ENCODE data around the gene FAM32A. TPM values are rescaled to one million over a fixed set of nuclear protein-coding genes. Genes with fewer than 3 reads are reported as not detected.

Gene FAM32A
- total and polyA plus RNA-seq, 2 donors (not counting 1 experiment from before 2014, with no cell fraction given) = 53.4 to 62.0 TPM

- CTCF ChIA-PET = interaction anchor here (0.5 to 8.5 kb wide), 17 partner anchors 8 to 276 kb away, joined by 3 to 63 read pairs (median 4); no protein-coding TSS in a partner anchor
- Histone ChIP-seq H3K27ac (ENCODE audit: low read length in 2 of 2) (peak overlapping the region; percentile 95 to 97), H2AFZ (ENCODE audit: insufficient read depth, low read depth, low read length, poor library complexity, severe bottlenecking) (no peak overlapping the region), H3K4me3 (ENCODE audit: control extremely low read depth in 1 of 5, extremely low read depth in 1 of 5, insufficient read depth in 1 of 5, low read depth in 2 of 5, low read length in 4 of 5) (peak overlapping the region in 1 of 5 experiments; percentile 10), H3K27me3 (replicated peaks in 1 of 4; ENCODE audit: control extremely low read depth in 1 of 4, control insufficient read depth in 3 of 4, insufficient read depth in 4 of 4, low read length in 3 of 4) (no peaks in the 10 kb centered on the region), H3K4me1 (ENCODE audit: control insufficient read depth in 2 of 2, insufficient read depth in 2 of 2, low read length in 2 of 2) (peaks cover 52 to 68% of the 10 kb centered on the region in 2 donors), H3K9ac (ENCODE audit: low read length) (no peak overlapping the region), H3K4me2 (replicated peaks; ENCODE audit: low read depth, low read length, poor library complexity, severe bottlenecking) (peak overlapping the region; percentile 58), H3K79me2 (ENCODE audit: control insufficient read depth, insufficient read depth, low read length) (peaks cover 28% of the 10 kb centered on the region), H4K20me1 (ENCODE audit: control insufficient read depth, insufficient read depth, low read length, poor library complexity, severe bottlenecking) (peaks cover 7% of the 10 kb centered on the region), H3K9me3 (ENCODE audit: control extremely low read depth in 1 of 3, control insufficient read depth in 2 of 3, insufficient read depth in 1 of 3, low read length in 2 of 3) (peaks cover 0 to 20% (median 0%) of the 10 kb centered on the region in 3 donors), H3K36me3 (replicated peaks in 1 of 2; ENCODE audit: control extremely low read depth in 1 of 2, control insufficient read depth in 1 of 2, extremely low read depth in 1 of 2, insufficient read depth in 2 of 2, low read length in 1 of 2) (peaks cover 0 to 4% of the 10 kb centered on the region in 2 experiments)
- peaks cover 68% of the 10 kb centered on the region for H3K4me1 Mint-ChIP-seq
- intact Hi-C loops (cut with micrococcal nuclease) = loop anchor here (1.0 to 5.0 kb wide), 5 partner anchors 23 to 446 kb away; partner anchors contain the start of gene FAM32A
- DNase-seq (peak; percentile 84), ATAC-seq (ENCODE audit: low read depth) (peak; percentile 71)
- 0% methylated on average over 4 of the region's 4 CpGs for WGBS (ENCODE audit: insufficient coverage)
- H3K9me3 Mint-ChIP-seq (ENCODE audit: insufficient read depth) = peaks cover 3% of the 10 kb centered on the region
- H3K27me3 Mint-ChIP-seq = no peaks in the 10 kb centered on the region
- peak overlapping the region; percentile 68 for H3K4me3 Mint-ChIP-seq
- POLR2A ChIA-PET = interaction anchor here (0.5 to 4.8 kb wide), 11 partner anchors 8 to 573 kb away, joined by 3 to 54 read pairs (median 4); partner anchors contain the start of genes FAM32A, RAB8A and SMIM7
- peak overlapping the region; percentile 95 for H3K27ac Mint-ChIP-seq
- TF ChIP-seq EZH2 (IDR thresholded peaks at IDR 0.05; ENCODE audit: borderline replicate concordance, insufficient read depth, low read depth, low read length, poor library complexity, severe bottlenecking) (no peak), CTCF (IDR thresholded peaks at IDR 0.05) (peak; percentile 21)
These were observed 44.2 kb upstream of the FAM32A start for GRCh38 chr19:16141043-16141442.

- Mint-ChIP-seq H3K27me3 (no peaks in the 10 kb centered on the region), H3K4me1 (peaks cover 68% of the 10 kb centered on the region), H3K9me3 (ENCODE audit: insufficient read depth) (no peaks in the 10 kb centered on the region), H3K4me3 (peak overlapping the region; percentile 95), H3K27ac (peak overlapping the region; percentile 100)
- Histone ChIP-seq H2AFZ (ENCODE audit: insufficient read depth, low read depth, low read length, poor library complexity, severe bottlenecking) (no peak overlapping the region), H3K4me2 (replicated peaks; ENCODE audit: low read depth, low read length, poor library complexity, severe bottlenecking) (peak overlapping the region; percentile 30), H3K4me3 (ENCODE audit: control extremely low read depth in 1 of 5, extremely low read depth in 1 of 5, insufficient read depth in 1 of 5, low read depth in 2 of 5, low read length in 4 of 5) (no peak overlapping the region), H3K79me2 (ENCODE audit: control insufficient read depth, insufficient read depth, low read length) (peaks cover 39% of the 10 kb centered on the region), H3K9me3 (ENCODE audit: control extremely low read depth in 1 of 3, control insufficient read depth in 2 of 3, insufficient read depth in 1 of 3, low read length in 2 of 3) (peaks cover 0 to 20% (median 0%) of the 10 kb centered on the region in 3 donors), H3K36me3 (replicated peaks in 1 of 2; ENCODE audit: control extremely low read depth in 1 of 2, control insufficient read depth in 1 of 2, extremely low read depth in 1 of 2, insufficient read depth in 2 of 2, low read length in 1 of 2) (peaks cover 0 to 9% of the 10 kb centered on the region in 2 experiments), H3K27me3 (replicated peaks in 1 of 4; ENCODE audit: control extremely low read depth in 1 of 4, control insufficient read depth in 3 of 4, insufficient read depth in 4 of 4, low read length in 3 of 4) (no peaks in the 10 kb centered on the region), H4K20me1 (ENCODE audit: control insufficient read depth, insufficient read depth, low read length, poor library complexity, severe bottlenecking) (peaks cover 15% of the 10 kb centered on the region), H3K27ac (ENCODE audit: low read length in 2 of 2) (peak overlapping the region; percentile 95 to 97), H3K9ac (ENCODE audit: low read length) (no peak overlapping the region), H3K4me1 (ENCODE audit: control insufficient read depth in 2 of 2, insufficient read depth in 2 of 2, low read length in 2 of 2) (peaks cover 61 to 78% of the 10 kb centered on the region in 2 donors)
- ChIA-PET POLR2A (interaction anchor here (0.6 to 4.8 kb wide), 8 partner anchors 15 to 306 kb away, joined by 3 to 54 read pairs (median 12); partner anchors contain the start of genes FAM32A and RAB8A), CTCF (interaction anchor here (1.0 to 8.5 kb wide), 8 partner anchors 24 to 275 kb away, joined by 3 to 63 read pairs (median 5); no protein-coding TSS in a partner anchor)
- ATAC-seq (ENCODE audit: low read depth) (no peak), DNase-seq (peak; percentile 46)
- WGBS (ENCODE audit: insufficient coverage) = 74% methylated on average over 3 of the region's 9 CpGs
- TF ChIP-seq EZH2 (IDR thresholded peaks at IDR 0.05; ENCODE audit: borderline replicate concordance, insufficient read depth, low read depth, low read length, poor library complexity, severe bottlenecking) = no peak
- no peak for TF ChIP-seq CTCF (IDR thresholded peaks at IDR 0.05)
- intact Hi-C loops (cut with micrococcal nuclease) = loop anchor here (2.0 to 5.0 kb wide), 7 partner anchors 63 to 445 kb away; no protein-coding TSS in a partner anchor
These were observed 43.1 kb upstream of the FAM32A start for GRCh38 chr19:16142032-16142580.
